NK-92 (cell line): ENCODE data around the gene SH3PXD2A.
"Not testable (repeated sequence)": the region's sequence is repeated elsewhere in the genome, so short reads cannot be mapped to it uniquely, and the experiment has no call there.

Experiments used
- DNase-seq: peaks from one replicate; lab custom pipeline; 2025; ENCODE audit not compliant: unreplicated experiment; lab: John Stamatoyannopoulos, UW

The SH3PXD2A gene

GRCh38 chr10:103793429-103793828 lies 61.9 kb downstream of the SH3PXD2A start:
- DNase-seq: no peak

- DNase-seq: no peak
Observed at GRCh38 chr10:103792547-103792946, 62.8 kb downstream of the SH3PXD2A start.

GRCh38 chr10:103791858-103792257 lies 63.5 kb downstream of the SH3PXD2A start:
- DNase-seq: no peak

DNA sequence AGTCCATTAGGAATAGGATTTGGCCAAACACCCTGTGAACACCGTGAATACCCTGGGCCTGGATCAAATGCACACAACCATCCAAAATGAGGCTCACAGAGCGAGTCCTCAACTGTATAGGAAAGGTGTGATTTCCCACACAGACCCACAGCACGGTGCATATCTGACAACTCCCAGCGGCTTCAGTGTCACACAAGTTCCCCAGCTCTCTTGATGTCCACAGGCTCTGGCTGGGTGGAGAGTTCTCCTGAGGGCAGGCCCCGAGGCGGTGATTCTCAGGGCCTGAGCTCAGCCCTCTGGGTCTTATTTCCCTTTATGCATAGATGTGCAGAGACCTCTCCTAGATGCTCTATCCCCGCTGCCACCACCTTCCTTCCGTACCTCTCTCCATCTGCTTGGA lies 64.1 kb downstream of the SH3PXD2A start:
- no peak for DNase-seq

- DNase-seq: no peak
Observed at GRCh38 chr10:103790580-103790979, 64.8 kb downstream of the SH3PXD2A start.

- no peak for DNase-seq
Observed at GRCh38 chr10:103789771-103790201, 65.6 kb downstream of the SH3PXD2A start.

DNA sequence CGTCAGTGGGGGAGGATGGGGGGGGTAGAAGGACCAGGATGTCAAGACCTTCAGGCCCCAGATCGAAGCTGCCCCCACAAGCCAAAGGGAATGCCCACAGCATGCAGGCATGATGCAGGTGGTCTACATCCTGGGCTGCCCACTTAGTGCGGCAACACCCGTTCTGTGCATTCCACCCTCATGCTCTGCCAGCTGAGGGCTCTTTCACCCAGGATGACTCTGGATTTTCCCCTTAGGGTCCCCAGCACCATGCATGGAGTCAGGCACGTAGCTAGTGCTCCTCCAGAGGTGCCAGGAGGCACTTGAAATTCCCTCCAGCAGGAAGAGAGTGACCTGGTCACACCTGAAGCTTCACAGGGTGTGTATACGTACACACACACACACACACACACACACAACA lies 66.2 kb downstream of the SH3PXD2A start:
- no peak for DNase-seq

DNA sequence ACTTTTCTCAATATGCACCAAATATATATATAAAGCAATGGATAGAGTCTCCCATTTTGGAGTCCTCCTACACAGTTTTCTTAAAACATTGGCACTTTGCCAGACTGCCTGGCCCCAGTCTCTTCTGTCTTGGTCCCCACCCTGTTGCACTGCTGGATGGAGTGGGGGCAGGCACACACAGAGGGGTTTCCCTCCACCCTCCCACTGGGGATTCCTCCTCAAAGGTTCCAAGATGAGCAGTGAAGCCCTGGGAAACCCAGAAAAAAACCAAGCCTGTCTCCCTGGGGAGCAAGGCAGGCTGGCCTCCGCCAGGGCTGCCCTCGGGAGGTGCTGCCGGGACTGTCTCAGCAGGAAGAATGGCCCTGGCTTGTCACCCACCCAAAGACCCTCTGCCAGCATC lies 68.0 kb downstream of the SH3PXD2A start:
- no peak for DNase-seq

- DNase-seq: no peak
Observed at GRCh38 chr10:103786020-103786419, 69.4 kb downstream of the SH3PXD2A start.

DNA sequence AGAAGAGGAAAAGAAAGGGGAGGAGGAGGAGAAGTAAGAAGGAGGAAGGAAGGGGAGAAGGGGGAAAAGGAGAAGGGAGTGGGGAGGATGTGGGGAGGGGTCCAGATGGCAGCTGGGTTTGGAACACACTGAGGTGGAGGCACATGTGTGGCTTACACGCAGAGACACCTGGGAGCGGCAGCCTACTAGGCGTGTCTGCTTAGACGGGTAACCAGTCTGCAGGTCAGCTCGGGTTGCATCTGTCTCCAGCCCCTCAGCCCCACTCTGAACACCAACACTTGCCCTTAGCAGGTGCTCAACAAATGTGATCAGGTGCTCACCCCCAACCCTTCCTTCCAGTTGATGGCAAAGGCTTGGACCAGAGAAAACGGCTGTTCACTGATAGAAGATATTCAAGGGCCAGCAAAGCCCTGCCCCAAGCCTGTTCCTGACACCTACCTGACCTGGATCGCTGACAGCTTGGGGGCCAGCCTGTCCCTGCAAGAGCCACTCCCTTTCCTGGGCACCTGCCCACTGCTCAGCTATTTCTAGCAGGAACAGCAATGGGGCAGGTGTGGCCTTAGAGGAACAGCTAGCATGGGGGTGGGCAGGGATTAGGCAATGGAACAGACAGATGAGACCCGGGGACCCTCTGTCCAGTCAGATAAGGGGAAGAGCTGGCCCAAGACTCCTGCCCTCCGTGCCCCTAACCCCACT lies 70.5 kb downstream of the SH3PXD2A start:
- DNase-seq: no peak

GRCh38 chr10:103784089-103784488 lies 71.3 kb downstream of the SH3PXD2A start:
- no peak for DNase-seq

DNA sequence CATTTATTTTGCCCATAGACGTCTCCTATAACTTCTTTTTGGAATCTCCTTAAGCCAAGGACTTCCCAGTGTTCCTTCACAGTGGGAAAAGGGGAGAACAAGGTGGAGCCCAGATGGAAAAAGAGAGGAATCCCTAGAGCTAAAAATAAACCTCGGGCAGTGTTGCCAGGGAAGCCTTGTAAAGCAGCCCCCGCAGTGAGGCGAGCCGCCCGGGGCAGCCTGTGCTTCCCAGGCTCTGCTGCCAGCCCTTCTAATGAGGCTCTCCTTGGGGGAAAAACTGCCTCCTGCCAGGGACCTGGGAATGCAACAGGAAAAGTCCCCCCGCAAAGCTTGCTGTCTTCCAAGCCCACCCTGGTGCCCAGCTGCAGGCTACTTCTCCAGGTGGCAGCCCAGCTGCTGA lies 71.7 kb downstream of the SH3PXD2A start:
- no peak for DNase-seq

DNA sequence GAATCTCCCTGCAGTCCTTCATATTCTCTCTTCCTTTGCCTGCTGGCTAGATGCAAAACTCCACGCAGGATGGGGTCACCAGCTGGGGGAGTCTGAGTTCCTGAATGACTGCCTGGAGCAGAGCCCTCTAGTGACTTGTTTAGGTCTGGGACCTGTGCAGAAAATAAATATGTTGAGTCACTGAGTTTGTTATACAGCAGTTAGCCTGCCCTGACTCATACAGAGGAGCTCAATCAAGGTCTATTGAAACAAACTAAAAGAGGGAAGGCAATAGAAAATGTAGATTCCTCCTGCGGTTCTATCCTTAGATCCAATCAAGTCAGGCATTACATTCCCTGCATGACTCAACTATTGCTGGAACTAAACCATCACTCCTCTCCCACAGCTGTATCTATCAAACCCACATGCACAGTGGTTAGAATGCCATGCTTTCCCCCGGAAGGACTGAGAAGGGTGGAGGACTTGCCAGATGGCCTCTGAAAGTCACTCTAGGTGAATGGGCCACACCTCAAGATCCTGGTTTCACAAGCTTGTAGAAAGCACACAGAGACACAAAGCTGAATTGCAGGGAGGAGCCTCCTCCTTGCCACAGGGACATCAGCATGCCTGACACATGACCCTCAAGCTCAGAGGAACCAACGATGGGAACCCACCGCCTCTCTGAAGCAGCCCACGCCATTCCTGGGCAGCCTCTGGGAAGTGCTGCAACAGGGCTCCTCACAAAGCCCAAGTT lies 73.9 kb downstream of the SH3PXD2A start:
- no peak for DNase-seq

- DNase-seq: no peak
Observed at GRCh38 chr10:103780242-103781149, 74.9 kb downstream of the SH3PXD2A start.

DNA sequence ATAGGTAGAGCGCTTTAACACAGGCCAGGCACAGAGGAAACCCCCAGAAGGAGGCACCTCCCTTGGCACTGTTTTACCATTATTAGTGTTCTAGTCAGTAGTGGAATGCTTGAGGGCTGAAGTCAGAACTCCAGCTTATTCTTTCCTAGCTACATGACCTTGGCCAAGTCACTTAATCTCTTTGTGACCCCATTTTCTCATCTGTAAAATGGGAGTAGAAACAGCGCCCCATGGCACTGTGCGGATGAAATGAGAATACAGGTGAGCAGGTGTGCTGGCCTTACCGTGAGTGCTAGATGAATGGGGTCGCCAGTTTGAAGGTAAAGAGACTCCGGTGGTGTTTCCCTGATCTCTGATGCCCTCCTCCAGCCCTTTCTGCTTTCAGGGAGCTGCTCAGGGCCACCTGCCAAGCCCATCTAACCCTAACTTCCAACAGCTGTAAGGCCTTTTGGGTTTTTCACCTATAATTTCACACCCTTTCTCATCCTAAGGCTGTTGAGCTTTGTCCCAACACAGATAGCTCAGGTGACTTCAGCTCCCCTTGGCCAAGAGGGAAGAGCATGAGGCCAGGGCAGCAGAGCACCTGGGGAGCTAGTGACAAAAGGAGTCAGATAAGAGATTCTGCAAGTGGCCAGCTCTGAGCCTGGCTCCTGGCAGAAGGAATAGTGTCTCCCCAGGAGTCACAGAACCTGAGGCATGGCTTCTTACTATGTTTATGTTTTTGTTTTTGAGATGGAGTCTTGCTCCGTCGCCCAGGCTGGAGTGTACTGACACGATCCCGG lies 76.8 kb downstream of the SH3PXD2A start:
- no peak for DNase-seq

DNA sequence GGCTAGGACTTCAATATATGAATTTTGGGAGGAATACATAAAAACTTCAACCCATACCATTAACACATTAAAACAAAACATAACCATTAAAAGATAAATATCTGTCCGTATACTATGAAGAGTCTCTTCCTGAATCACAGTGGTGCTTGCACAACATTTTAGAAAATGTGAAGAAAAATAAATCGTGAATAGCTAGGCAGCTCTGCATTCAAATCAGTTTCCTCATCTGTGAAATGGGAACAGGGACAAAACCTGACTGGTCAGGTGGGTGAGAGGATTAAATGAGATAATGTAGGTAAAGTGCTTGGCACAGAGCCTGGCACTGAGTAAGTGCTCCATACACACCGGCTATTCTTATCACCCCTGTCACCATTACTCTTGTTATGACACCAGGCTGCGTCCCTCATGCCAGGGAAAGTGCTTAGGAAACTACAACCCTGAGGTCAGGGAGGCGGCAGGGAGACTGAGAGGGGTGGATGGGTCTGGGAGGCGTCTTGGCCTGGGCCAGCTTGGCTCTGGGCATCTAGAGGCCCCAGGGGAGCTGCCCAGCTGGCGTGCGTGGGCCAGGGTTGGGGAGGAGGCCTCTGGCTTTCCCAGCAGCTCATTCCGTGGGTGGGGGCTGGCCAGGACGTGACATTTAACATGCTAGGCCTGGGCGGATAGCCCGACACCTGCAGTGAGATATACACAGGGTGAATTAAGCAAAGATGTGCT lies 78.3 kb downstream of the SH3PXD2A start:
- DNase-seq: no peak

DNA sequence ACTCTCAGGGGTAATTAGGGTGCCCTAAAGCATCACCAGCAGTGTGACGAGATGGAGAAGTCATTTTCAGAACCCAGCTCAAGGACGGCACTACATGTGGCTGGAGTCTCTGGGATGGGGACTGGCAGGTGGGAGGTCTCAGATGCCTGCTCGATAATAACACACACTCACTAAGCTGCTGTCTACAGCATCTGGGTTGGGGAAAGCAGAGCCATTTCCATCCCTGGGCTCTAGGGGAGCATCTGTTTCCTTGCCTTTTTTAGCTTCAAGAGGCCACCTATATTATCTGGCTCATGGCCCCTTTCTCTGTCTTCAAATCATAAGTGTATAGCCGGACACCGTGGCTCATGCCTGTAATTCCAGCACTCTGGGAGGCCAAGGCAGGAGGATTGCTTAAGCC lies 79.6 kb downstream of the SH3PXD2A start:
- no peak for DNase-seq

- DNase-seq: not testable (repeated sequence)
Observed at GRCh38 chr10:103772846-103773245, 82.5 kb downstream of the SH3PXD2A start.

GRCh38 chr10:103772096-103772845 lies 83.1 kb downstream of the SH3PXD2A start:
- DNase-seq: no peak
